ENCODE measurements around the gene LRFN4. TPM values are rescaled to one million over a fixed set of nuclear protein-coding genes. Genes with fewer than 3 reads are reported as not detected.

The LRFN4 gene
- total and polyA plus RNA-seq, 4 donors, result 4.6 to 34.4 (median 15.3) TPM

GRCh38 chr11:66875378-66875777 lies 18.5 kb downstream of the LRFN4 start:
- Histone ChIP-seq H3K36me3 (ENCODE audit: control insufficient read depth in 4 of 4, insufficient read depth in 4 of 4, low read length in 4 of 4) (no peaks in the 10 kb centered on the region), H3K4me3 (no peak overlapping the region), H3K4me1 (ENCODE audit: control insufficient read depth in 5 of 5, insufficient read depth in 5 of 5, low read length in 5 of 5) (peaks cover 0 to 16% (median 2%) of the 10 kb centered on the region in 5 donors), H3K9me3 (ENCODE audit: control insufficient read depth in 4 of 4, insufficient read depth in 3 of 4, low read length in 3 of 4) (no peaks in the 10 kb centered on the region), H3K27ac (ENCODE audit: low read depth in 1 of 2, low read length in 1 of 2) (no peak overlapping the region), H3K9ac (ENCODE audit: insufficient read depth in 1 of 2, low read length in 2 of 2) (no peak overlapping the region), H3K27me3 (ENCODE audit: control insufficient read depth in 3 of 3, insufficient read depth in 3 of 3, low read length in 2 of 3) (no peaks in the 10 kb centered on the region)
- TF ChIP-seq, protein P1, sequence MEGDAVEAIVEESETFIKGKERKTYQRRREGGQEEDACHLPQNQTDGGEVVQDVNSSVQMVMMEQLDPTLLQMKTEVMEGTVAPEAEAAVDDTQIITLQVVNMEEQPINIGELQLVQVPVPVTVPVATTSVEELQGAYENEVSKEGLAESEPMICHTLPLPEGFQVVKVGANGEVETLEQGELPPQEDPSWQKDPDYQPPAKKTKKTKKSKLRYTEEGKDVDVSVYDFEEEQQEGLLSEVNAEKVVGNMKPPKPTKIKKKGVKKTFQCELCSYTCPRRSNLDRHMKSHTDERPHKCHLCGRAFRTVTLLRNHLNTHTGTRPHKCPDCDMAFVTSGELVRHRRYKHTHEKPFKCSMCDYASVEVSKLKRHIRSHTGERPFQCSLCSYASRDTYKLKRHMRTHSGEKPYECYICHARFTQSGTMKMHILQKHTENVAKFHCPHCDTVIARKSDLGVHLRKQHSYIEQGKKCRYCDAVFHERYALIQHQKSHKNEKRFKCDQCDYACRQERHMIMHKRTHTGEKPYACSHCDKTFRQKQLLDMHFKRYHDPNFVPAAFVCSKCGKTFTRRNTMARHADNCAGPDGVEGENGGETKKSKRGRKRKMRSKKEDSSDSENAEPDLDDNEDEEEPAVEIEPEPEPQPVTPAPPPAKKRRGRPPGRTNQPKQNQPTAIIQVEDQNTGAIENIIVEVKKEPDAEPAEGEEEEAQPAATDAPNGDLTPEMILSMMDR (IDR thresholded peaks at IDR 0.05; ENCODE audit: control extremely low read depth, extremely low read depth), result no peak
- 90 to 95% methylated on average over 13 of the region's 13 CpGs for WGBS, 2 donors
- DNase-seq (no peak), ATAC-seq (ENCODE audit: insufficient read depth, low FRiP score) (no peak)

DNA sequence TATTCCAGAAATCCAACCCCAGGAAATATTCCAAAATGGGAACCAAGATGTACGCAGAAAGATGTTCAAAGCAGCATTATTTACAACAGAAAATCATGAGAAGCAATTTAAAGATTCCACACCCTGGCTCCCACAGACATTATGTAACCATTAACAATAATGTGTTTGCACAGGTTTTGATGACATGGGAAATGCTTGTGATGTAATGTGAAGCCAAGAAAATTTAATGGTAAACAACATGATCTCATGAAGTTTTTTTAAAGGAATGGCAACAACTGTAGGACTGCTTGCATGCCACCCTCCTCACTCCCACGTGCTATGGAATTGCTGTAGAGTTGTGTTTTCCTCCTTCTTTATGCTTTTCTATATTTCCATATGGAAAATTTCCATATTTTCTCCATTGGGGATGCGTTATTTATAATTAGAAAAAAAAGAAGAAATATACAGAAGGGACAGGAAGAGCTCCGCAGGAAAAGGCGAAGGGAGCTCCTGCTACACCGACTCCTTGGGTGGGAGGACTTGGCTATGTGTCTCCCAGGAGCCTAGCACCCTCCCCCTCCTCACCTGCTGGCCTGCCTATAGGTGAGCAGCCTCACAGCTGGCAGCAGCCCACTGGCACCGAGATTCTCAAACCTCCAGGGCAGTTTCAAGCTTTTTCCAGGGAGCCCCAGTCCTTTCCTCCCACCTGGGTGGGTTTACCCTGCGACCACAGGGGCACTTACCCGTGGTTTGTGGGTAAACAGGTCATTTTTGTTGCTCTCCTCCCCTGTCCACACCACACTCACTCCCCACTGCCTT lies 20.9 kb downstream of the LRFN4 start:
- no peak overlapping the region for H3K9ac ChIP-seq (ENCODE audit: insufficient read depth in 1 of 2, low read length in 2 of 2)
- H3K4me1 ChIP-seq (ENCODE audit: control insufficient read depth in 5 of 5, insufficient read depth in 5 of 5, low read length in 5 of 5), result peaks cover 0 to 27% (median 7%) of the 10 kb centered on the region in 5 donors
- H3K9me3 ChIP-seq (ENCODE audit: control insufficient read depth in 4 of 4, insufficient read depth in 3 of 4, low read length in 3 of 4), result no peaks in the 10 kb centered on the region
- no peak overlapping the region for H3K4me3 ChIP-seq
- H3K27me3 ChIP-seq (ENCODE audit: control insufficient read depth in 3 of 3, insufficient read depth in 3 of 3, low read length in 2 of 3), result no peaks in the 10 kb centered on the region
- TF ChIP-seq, protein P1 (IDR thresholded peaks at IDR 0.05; ENCODE audit: control extremely low read depth, extremely low read depth), result no peak
- DNase-seq (peak in 1 of 3 donors; percentile 33), ATAC-seq (ENCODE audit: insufficient read depth, low FRiP score) (no peak)
- H3K36me3 ChIP-seq (ENCODE audit: control insufficient read depth in 4 of 4, insufficient read depth in 4 of 4, low read length in 4 of 4), result no peaks in the 10 kb centered on the region
- H3K27ac ChIP-seq (ENCODE audit: low read depth in 1 of 2, low read length in 1 of 2), result no peak overlapping the region
- WGBS, 2 donors, result 79 to 82% methylated on average over 9 of the region's 9 CpGs

DNA sequence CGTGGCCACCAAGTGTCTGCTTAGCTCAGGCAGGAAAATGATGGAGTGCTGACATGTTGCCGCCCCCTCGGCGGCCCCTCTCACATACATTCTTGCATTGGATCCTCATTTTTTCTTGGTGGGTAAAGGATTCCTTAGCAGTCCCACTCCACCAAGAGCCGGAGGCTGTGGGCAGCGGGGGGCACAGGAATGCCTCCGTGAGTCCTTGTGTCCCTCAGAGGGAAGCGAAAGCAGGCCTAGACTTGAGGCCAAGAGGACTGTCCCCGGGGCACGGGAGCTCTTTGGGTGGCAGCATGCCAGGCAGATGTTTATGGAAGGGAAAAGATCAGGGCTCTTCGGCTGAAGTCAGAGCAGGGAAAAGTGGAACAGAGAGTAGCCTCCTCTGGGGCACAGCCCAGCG lies 21.6 kb downstream of the LRFN4 start:
- Histone ChIP-seq H3K4me3 (no peak overlapping the region), H3K4me1 (ENCODE audit: control insufficient read depth in 5 of 5, insufficient read depth in 5 of 5, low read length in 5 of 5) (peaks cover 0 to 30% (median 7%) of the 10 kb centered on the region in 5 donors), H3K9me3 (ENCODE audit: control insufficient read depth in 4 of 4, insufficient read depth in 3 of 4, low read length in 3 of 4) (no peaks in the 10 kb centered on the region), H3K27ac (ENCODE audit: low read depth in 1 of 2, low read length in 1 of 2) (no peak overlapping the region), H3K9ac (ENCODE audit: insufficient read depth in 1 of 2, low read length in 2 of 2) (no peak overlapping the region), H3K36me3 (ENCODE audit: control insufficient read depth in 4 of 4, insufficient read depth in 4 of 4, low read length in 4 of 4) (no peaks in the 10 kb centered on the region), H3K27me3 (ENCODE audit: control insufficient read depth in 3 of 3, insufficient read depth in 3 of 3, low read length in 2 of 3) (no peaks in the 10 kb centered on the region)
- ATAC-seq (ENCODE audit: insufficient read depth, low FRiP score), result no peak
- WGBS, 2 donors, result 61 to 79% methylated on average over 12 of the region's 12 CpGs
- DNase-seq, result peak; percentile 57 to 67 (median 60)
- TF ChIP-seq, protein P1 (IDR thresholded peaks at IDR 0.05; ENCODE audit: control extremely low read depth, extremely low read depth), result no peak

All from lung (tissue), 12 donors.